Activated CD4-positive, CD25-positive, alpha-beta regulatory T cell treated with anti-CD3 and anti-CD28 coated beads, Interleukin-2, amount 50 U/mL, for 72 hours (primary cell): ENCODE data around the gene KCNN1.
"Not testable (repeated sequence)": the region's sequence is repeated elsewhere in the genome, so short reads cannot be mapped to it uniquely, and the experiment has no call there.

Experiments used
- DNase-seq: peaks from one replicate; pipeline ENCODE4 v3.0.0; 2021

Gene KCNN1

DNA sequence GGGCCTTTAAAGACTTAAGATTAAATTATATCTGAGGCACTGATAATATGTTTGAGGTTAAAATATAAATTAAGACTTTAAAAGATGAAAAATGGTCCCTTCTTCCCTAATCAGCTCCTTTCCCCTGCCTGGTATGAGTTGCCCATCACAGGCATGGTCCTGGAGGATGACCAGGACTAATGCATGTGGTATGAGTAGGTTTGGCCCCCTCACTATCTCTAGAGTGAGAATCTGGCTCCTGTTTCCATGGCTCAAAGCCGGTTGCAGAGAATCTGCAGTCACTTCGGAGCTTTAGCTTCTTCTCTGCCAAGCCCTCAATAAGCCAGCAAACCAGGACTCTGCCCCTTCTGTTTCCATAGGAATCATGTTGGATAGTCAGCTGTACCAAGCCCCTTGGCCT lies 65.2 kb downstream of the KCNN1 start:
- DNase-seq = not testable (repeated sequence)

DNA sequence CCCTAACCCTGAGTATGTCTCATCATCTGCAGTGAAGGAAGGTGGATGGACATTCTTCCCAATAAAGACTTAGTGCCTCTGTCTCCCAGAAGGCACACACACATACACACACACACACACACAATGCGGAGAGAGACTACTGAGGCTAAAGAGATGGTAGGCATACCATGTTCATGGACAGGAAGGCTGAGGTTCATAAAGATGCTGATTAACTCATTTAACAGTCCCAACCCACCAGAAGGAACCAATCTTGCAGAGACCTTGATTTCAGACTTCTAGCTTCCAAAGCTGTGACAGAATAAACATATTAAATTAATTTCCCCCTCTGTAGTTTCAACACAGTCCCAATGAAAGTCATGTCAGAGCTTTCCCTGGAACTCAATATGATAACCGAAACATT lies 74.1 kb downstream of the KCNN1 start:
- no peak for DNase-seq

DNA sequence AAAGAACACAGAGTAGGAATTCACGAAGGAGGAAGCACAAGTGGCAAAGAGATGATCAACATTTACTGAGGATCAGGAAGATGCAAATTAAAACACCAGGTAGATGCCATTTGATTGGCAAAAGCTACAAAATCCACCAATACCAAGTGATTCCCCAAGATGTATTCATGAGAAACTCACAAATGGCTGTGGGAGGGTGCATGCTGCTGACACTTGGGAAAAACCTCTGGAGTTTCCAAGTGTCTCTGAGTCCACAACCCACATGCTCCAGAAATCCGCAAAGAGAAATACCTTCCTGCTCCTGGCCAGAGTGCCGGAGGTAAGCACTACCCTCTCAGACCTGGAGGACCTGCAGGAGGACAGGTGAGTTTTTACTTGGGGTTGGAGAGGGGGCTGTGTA lies 76.8 kb downstream of the KCNN1 start:
- no peak for DNase-seq

GRCh38 chr19:18044825-18045304 lies 78.0 kb downstream of the KCNN1 start:
- DNase-seq = peak; percentile 82

DNA sequence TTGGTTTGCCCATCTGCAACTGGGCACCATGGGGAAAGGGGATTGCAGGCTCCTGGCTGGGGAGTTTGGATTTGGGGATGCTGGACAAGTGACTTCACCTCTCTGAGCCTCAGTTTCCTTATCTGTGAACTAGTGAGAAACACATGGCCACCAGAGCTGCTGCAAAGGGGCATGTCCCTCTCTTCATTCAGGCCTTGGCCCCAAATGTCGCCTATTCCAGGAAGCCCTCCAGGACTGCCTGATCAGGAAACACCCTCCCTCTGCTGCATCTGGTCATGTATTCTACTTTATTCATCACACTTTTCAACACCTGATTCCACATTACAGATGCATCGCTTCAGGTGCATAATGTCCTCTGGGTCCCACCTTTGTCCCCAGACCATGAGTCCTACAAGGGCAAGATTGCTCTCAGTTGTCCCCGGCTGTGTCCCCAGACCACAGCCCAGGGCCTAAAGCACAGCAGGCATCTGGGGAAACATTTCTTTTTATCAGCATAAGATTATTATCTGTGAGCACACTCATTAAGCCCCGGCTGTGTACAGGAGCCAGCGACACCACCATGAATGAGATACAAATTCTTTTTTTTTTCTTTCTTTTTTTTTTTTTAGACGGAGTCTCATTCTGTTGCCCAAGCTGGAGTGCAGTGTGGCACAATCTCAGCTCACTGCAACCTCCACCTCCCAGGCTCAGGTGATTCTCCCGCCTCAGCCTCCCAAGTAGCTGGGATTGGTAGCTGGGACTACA lies 78.6 kb downstream of the KCNN1 start:
- no peak for DNase-seq

DNA sequence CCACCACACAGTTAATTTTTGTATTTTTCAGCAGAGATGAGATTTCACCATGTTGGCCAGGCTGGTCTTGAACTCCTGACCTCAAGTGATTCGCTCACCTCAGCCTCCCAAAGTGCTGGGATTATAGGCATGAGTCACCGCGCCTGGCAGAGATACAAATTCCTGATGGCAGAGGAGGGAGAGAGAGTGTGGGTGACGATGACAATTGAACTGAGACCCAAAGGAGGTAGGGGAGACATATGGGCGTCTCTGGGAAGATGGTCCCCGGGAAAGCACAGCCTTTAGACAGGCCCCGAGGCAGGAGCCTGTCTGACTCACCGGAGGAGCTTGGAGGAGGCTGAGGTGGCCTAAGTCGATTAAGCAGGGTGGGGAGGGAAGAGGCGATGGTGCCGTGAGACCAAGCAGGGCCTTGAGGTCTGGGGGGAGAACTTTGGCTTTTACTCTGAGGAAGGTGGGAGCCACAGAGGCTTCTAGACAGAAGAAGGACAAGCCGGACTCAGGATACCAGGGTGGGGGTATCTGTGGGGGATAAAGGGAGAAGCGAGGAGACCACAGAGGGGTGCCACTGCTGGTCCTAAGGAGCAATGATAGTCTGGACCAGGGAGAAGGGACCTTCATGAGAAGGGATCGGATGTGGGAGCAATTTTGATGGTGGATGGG lies 79.3 kb downstream of the KCNN1 start:
- DNase-seq = no peak

- DNase-seq = no peak
These were observed 82.5 kb downstream of the KCNN1 start for GRCh38 chr19:18049385-18049784.
